EL (cell line): Measurements from ENCODE around the gene CCDC57.

ENCODE experiments used
- DNase-seq: peaks from one replicate; pipeline ENCODE4 v3.0.0-alpha.2; 2016

Gene CCDC57

GRCh38 chr17:82089723-82090548, 122.7 kb downstream of the CCDC57 start:
- DNase-seq = no peak

GRCh38 chr17:82088838-82089722, 123.6 kb downstream of the CCDC57 start:
- DNase-seq = no peak

- DNase-seq = no peak
Observed at GRCh38 chr17:82087961-82088837, 124.4 kb downstream of the CCDC57 start.

- no peak for DNase-seq
Observed at GRCh38 chr17:82086941-82087906, 125.4 kb downstream of the CCDC57 start.

GRCh38 chr17:82085931-82086764, 126.5 kb downstream of the CCDC57 start:
- DNase-seq = no peak

GRCh38 chr17:82085031-82085861, 127.4 kb downstream of the CCDC57 start:
- no peak for DNase-seq

- DNase-seq = no peak
Observed at GRCh38 chr17:82084373-82085030, 128.1 kb downstream of the CCDC57 start.

- no peak for DNase-seq
Observed at GRCh38 chr17:82083533-82084359, 128.9 kb downstream of the CCDC57 start.

- DNase-seq = no peak
Observed at GRCh38 chr17:82083009-82083408, 129.6 kb downstream of the CCDC57 start.

- DNase-seq = no peak
Observed at GRCh38 chr17:82082456-82082855, 130.2 kb downstream of the CCDC57 start.

GRCh38 chr17:82081966-82082365, 130.7 kb downstream of the CCDC57 start:
- DNase-seq = no peak

- DNase-seq = no peak
Observed at GRCh38 chr17:82081546-82081945, 131.1 kb downstream of the CCDC57 start.

GRCh38 chr17:82080789-82081464, 131.7 kb downstream of the CCDC57 start:
- no peak for DNase-seq

GRCh38 chr17:82080048-82080788, 132.4 kb downstream of the CCDC57 start:
- DNase-seq = no peak

GRCh38 chr17:82079001-82079677, 133.5 kb downstream of the CCDC57 start:
- DNase-seq = no peak

GRCh38 chr17:82078433-82078832, 134.2 kb downstream of the CCDC57 start:
- DNase-seq = no peak
